Esophagus squamous epithelium (tissue), 4 donors: ENCODE results near the gene ST7.

Source experiments
- CTCF ChIP-seq, 6 experiments: fragments of 450-650 bp in 4 of 6; fragments of 200-600 bp in 2 of 6; sonication (generic) in 2 of 6; IDR thresholded peaks; one replicate each; pipeline ENCODE4 v1.5.1; 2016 to 2019; ENCODE audit warnings: antibody characterized with exemption in 6 of 6, mild to moderate bottlenecking in 4 of 6, moderate library complexity in 4 of 6
- POLR2A ChIP-seq, 4 donors: fragments of 450-650 bp; IDR thresholded peaks; one replicate each; pipeline ENCODE4 v1.6.1; 2017; ENCODE audit warnings: antibody characterized with exemption in 4 of 4, mild to moderate bottlenecking in 4 of 4, moderate library complexity in 3 of 4

DNA sequence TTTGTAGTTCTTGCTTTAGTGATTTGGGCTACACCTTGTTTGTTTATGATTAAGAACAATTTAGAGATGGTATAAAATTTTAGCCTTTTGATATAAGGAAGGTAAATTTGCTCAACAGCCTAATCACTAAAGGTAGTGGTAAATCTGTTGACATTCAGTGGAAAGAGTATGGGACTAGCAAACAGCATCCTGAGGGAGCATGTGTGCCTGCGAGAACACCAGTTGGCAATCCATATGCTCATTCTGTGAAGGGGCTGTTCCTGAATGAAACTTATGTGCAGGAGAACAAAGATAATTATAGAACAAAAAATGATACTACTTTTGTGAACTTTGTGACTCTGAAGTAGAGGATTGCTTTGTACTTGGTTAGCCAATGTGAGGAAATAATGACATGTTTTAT is 46.9 kb upstream of the ST7 start:
- TF ChIP-seq CTCF (IDR thresholded peaks at IDR 0.05) (no peak), POLR2A (IDR thresholded peaks at IDR 0.05) (no peak)
